WTC11 (cell line): ENCODE results near the gene PIK3CG.

Experiments used
- AR ChIP-seq: fragments of 250-450 bp; sonication (Bioruptor Pico); IDR thresholded peaks from 2 replicates; pipeline ENCODE4 v1.9.0; 2021; ENCODE audit warnings: mild to moderate bottlenecking
- CBFB ChIP-seq: sonication (generic); formaldehyde crosslinking; IDR thresholded peaks from 2 replicates; pipeline ENCODE4 v1.8.1; 2022; ENCODE audit warnings: mild to moderate bottlenecking, low read depth, missing genetic modification reagents
- CTCF ChIP-seq: fragments of 200-600 bp; IDR thresholded peaks from 2 replicates; pipeline ENCODE4 v1.8.0; 2022; ENCODE audit warnings: antibody characterized with exemption
- FOXK1 ChIP-seq: sonication (generic); formaldehyde crosslinking; IDR thresholded peaks from 2 replicates; pipeline ENCODE4 v1.8.0; 2022; ENCODE audit warnings: mild to moderate bottlenecking, moderate library complexity, missing genetic modification reagents
- NR1H2 ChIP-seq: sonication (generic); formaldehyde crosslinking; IDR thresholded peaks from 2 replicates; pipeline ENCODE4 v1.9.0; 2021; ENCODE audit warnings: mild to moderate bottlenecking, moderate library complexity, missing genetic modification reagents
- NR2C2 ChIP-seq: sonication (generic); formaldehyde crosslinking; IDR thresholded peaks from 2 replicates; pipeline ENCODE4 v1.8.0; 2022; ENCODE audit warnings: mild to moderate bottlenecking, missing genetic modification reagents
- NR3C1 ChIP-seq: sonication (generic); formaldehyde crosslinking; conservative IDR thresholded peaks from 2 replicates; pipeline ENCODE4 v1.8.1; 2023; ENCODE audit warnings: low read depth, mild to moderate bottlenecking, missing genetic modification reagents
- SOX15 ChIP-seq: fragments of 250-450 bp; sonication (Bioruptor Pico); IDR thresholded peaks from 2 replicates; pipeline ENCODE4 v1.9.0; 2021; ENCODE audit warnings: mild to moderate bottlenecking
- SP1 ChIP-seq: sonication (generic); formaldehyde crosslinking; conservative IDR thresholded peaks from 2 replicates; pipeline ENCODE4 v1.8.1; 2022; ENCODE audit warnings: missing genetic modification reagents
- USF2 ChIP-seq: sonication (generic); formaldehyde crosslinking; IDR thresholded peaks from 2 replicates; pipeline ENCODE4 v1.8.1; 2023; ENCODE audit warnings: mild to moderate bottlenecking, missing genetic modification reagents, moderate library complexity
- ZBTB43 ChIP-seq: sonication (generic); formaldehyde crosslinking; IDR thresholded peaks from 2 replicates; pipeline ENCODE4 v1.8.1; 2023; ENCODE audit warnings: mild to moderate bottlenecking, missing genetic modification reagents
- ZNF121 ChIP-seq: sonication (generic); formaldehyde crosslinking; IDR thresholded peaks from 2 replicates; pipeline ENCODE4 v1.8.0; 2023; ENCODE audit warnings: missing genetic modification reagents
- ZNF232 ChIP-seq: sonication (generic); formaldehyde crosslinking; IDR thresholded peaks from 2 replicates; pipeline ENCODE4 v1.8.0; 2022; ENCODE audit warnings: mild to moderate bottlenecking, missing genetic modification reagents

- TF ChIP-seq CTCF, result no peak
- TF ChIP-seq USF2 (CRISPR knock-in tag), result no peak
- TF ChIP-seq ZNF121 (CRISPR knock-in tag), result no peak
- no peak for TF ChIP-seq CBFB (CRISPR knock-in tag)
- no peak for TF ChIP-seq NR3C1
- TF ChIP-seq ZBTB43 (CRISPR knock-in tag), result no peak
- TF ChIP-seq SOX15 (CRISPR knock-in tag), result no peak
- TF ChIP-seq ZNF232 (CRISPR knock-in tag), result no peak
- TF ChIP-seq FOXK1 (CRISPR knock-in tag), result no peak
- TF ChIP-seq NR1H2 (CRISPR knock-in tag), result no peak
- no peak for TF ChIP-seq SP1 (CRISPR knock-in tag)
- no peak for TF ChIP-seq AR (CRISPR knock-in tag)
- no peak for TF ChIP-seq NR2C2 (CRISPR knock-in tag)
Observed at GRCh38 chr7:106848049-106848448, 17.0 kb upstream of the PIK3CG start.
